HepG2 (cell line): ENCODE measurements around the gene C1QL2. TPM values are rescaled to one million over a fixed set of nuclear protein-coding genes. Genes with fewer than 3 reads are reported as not detected.

Source experiments
- AHR ChIP-seq: IDR thresholded peaks from 2 replicates; pipeline ENCODE4 v1.6.1; 2018; ENCODE audit warnings: missing genetic modification reagents, missing compliant biosample characterization
- CEBPB ChIP-seq: IDR thresholded peaks from 2 replicates; pipeline ENCODE4 v1.6.1; 2011; ENCODE audit warnings: low read depth, low read length, improper control_type of control experiment, borderline replicate concordance
- CENPBD1 ChIP-seq: sonication (generic); formaldehyde crosslinking; IDR thresholded peaks from 2 replicates; pipeline ENCODE4 v1.8.0; 2022; ENCODE audit warnings: missing genetic modification reagents, low read depth, mild to moderate bottlenecking, borderline replicate concordance
- CREB3 ChIP-seq: sonication (generic); formaldehyde crosslinking; IDR thresholded peaks from 2 replicates; pipeline ENCODE4 v1.5.0; 2020; ENCODE audit warnings: missing genetic modification reagents
- FOXP4 ChIP-seq: sonication (generic); formaldehyde crosslinking; IDR thresholded peaks from 2 replicates; pipeline ENCODE4 v1.4.0; 2020; ENCODE audit warnings: missing genetic modification reagents
- HNRNPL ChIP-seq: fragments of 200-400 bp; formaldehyde crosslinking; IDR thresholded peaks from 2 replicates; pipeline ENCODE4 v1.6.1; 2017; ENCODE audit warnings: mild to moderate bottlenecking, low read depth, low read length
- KLF13 ChIP-seq: sonication (generic); formaldehyde crosslinking; IDR thresholded peaks from 2 replicates; pipeline ENCODE4 v1.4.0; 2020; ENCODE audit warnings: mild to moderate bottlenecking, missing genetic modification reagents
- MED8 ChIP-seq: sonication (generic); formaldehyde crosslinking; IDR thresholded peaks from 2 replicates; pipeline ENCODE4 v1.8.1; 2023; ENCODE audit warnings: mild to moderate bottlenecking, missing genetic modification reagents; ENCODE audit not compliant: insufficient replicate concordance
- MTF1 ChIP-seq: sonication (generic); formaldehyde crosslinking; IDR thresholded peaks from 2 replicates; pipeline ENCODE4 v1.5.0; 2020; ENCODE audit warnings: missing genetic modification reagents
- MTF2 ChIP-seq: sonication (generic); formaldehyde crosslinking; IDR thresholded peaks from 2 replicates; pipeline ENCODE4 v1.5.0; 2020; ENCODE audit warnings: missing genetic modification reagents, borderline replicate concordance
- NR2F6 ChIP-seq, 2 experiments: IDR thresholded peaks; 2 replicates each; pipeline ENCODE4 v1.6.1; 2016; ENCODE audit warnings: antibody characterized with exemption in 1 of 2, mild to moderate bottlenecking in 1 of 2
- PHF20 ChIP-seq: sonication (generic); formaldehyde crosslinking; IDR thresholded peaks from 2 replicates; pipeline ENCODE4 v1.5.0; 2020; ENCODE audit warnings: mild to moderate bottlenecking, missing genetic modification reagents
- SMAD1 ChIP-seq: sonication (generic); formaldehyde crosslinking; IDR thresholded peaks from 2 replicates; pipeline ENCODE4 v1.4.0; 2020; ENCODE audit warnings: missing genetic modification reagents, low read depth, mild to moderate bottlenecking, borderline replicate concordance
- SMYD3 ChIP-seq: sonication (generic); formaldehyde crosslinking; IDR thresholded peaks from 2 replicates; pipeline ENCODE4 v1.8.1; 2023; ENCODE audit warnings: mild to moderate bottlenecking, missing genetic modification reagents
- THRA ChIP-seq: sonication (generic); formaldehyde crosslinking; IDR thresholded peaks from 2 replicates; pipeline ENCODE4 v1.4.0; 2020; ENCODE audit warnings: missing genetic modification reagents, borderline replicate concordance
- ZBTB21 ChIP-seq: sonication (generic); formaldehyde crosslinking; IDR thresholded peaks from 2 replicates; pipeline ENCODE4 v1.4.0; 2020; ENCODE audit warnings: missing genetic modification reagents
- ZKSCAN5 ChIP-seq: sonication (generic); formaldehyde crosslinking; IDR thresholded peaks from 2 replicates; pipeline ENCODE4 v1.5.1; 2020; ENCODE audit warnings: mild to moderate bottlenecking, missing genetic modification reagents
- ZNF10 ChIP-seq: sonication (generic); formaldehyde crosslinking; IDR thresholded peaks from 2 replicates; pipeline ENCODE4 v1.4.0; 2020; ENCODE audit warnings: mild to moderate bottlenecking, low read depth, missing genetic modification reagents, borderline replicate concordance
- ZNF251 ChIP-seq: sonication (generic); formaldehyde crosslinking; IDR thresholded peaks from 2 replicates; pipeline ENCODE4 v1.9.0; 2021; ENCODE audit warnings: mild to moderate bottlenecking, missing genetic modification reagents
- ZNF430 ChIP-seq: sonication (generic); formaldehyde crosslinking; IDR thresholded peaks from 2 replicates; pipeline ENCODE4 v1.9.0; 2021; ENCODE audit warnings: mild to moderate bottlenecking, missing genetic modification reagents
- ZNF460 ChIP-seq: sonication (generic); formaldehyde crosslinking; IDR thresholded peaks from 2 replicates; pipeline ENCODE4 v1.5.1; 2020; ENCODE audit warnings: missing genetic modification reagents, mild to moderate bottlenecking, borderline replicate concordance
- ZNF614 ChIP-seq: IDR thresholded peaks from 2 replicates; pipeline ENCODE4 v1.6.1; 2018; ENCODE audit warnings: missing biosample characterization, missing genetic modification reagents, inconsistent platforms, borderline replicate concordance
- ZNF747 ChIP-seq: sonication (generic); formaldehyde crosslinking; IDR thresholded peaks from 2 replicates; pipeline ENCODE4 v1.8.1; 2023; ENCODE audit warnings: missing genetic modification reagents, mild to moderate bottlenecking, borderline replicate concordance
- ZNF770 ChIP-seq: sonication (generic); formaldehyde crosslinking; IDR thresholded peaks from 2 replicates; pipeline ENCODE4 v1.5.0; 2020; ENCODE audit warnings: mild to moderate bottlenecking, missing genetic modification reagents
- polyA plus RNA-seq, 8 experiments: library from polyadenylated mRNA; depleted of rRNA in 3 of 8; stranded (reverse) in 7 of 8; unstranded in 1 of 8; fragments of >200 nt; fragmentation: Illumina TruSeq in 4 of 8; extraction: Trizol in 4 of 8; gene quantifications; 2 replicates each; pipeline versions ENCODE4 v1.2.1 to v1.2.3, GENCODE V29; 2011 to 2016; ENCODE audit warnings: low read depth in 4 of 8, missing spikeins in 1 of 8, mixed read lengths in 1 of 8; ENCODE audit not compliant: insufficient read depth in 1 of 8
- total RNA-seq, 5 experiments: library from RNA; depleted of rRNA; stranded (reverse); fragments of >200 nt; fragmentation: Illumina TruSeq; extraction: Trizol; gene quantifications; 2 replicates each; pipeline ENCODE4 v1.2.3, GENCODE V29; 2016; ENCODE audit warnings: low read depth in 1 of 5

C1QL2 gene
- total and polyA plus RNA-seq, 2 of the 13 experiments (the other 11 are each of a cell fraction or from before 2014, with no cell fraction given): not detected

GRCh38 chr2:119106301-119106897, 52.2 kb downstream of the C1QL2 start (continued):
- TF ChIP-seq ZNF747 (CRISPR knock-in tag) (no peak), ZNF614 (CRISPR knock-in tag) (no peak), AHR (CRISPR knock-in tag) (no peak), KLF13 (CRISPR knock-in tag) (no peak), CENPBD1 (no peak), THRA (CRISPR knock-in tag) (peak; percentile 64; the same call in 1 of the 2 replicates), NR2F6 (IDR thresholded peaks at IDR 0.05) (peak; percentile 14; the same call in 1 of the 2 replicates), NR2F6 (CRISPR knock-in tag; IDR thresholded peaks at IDR 0.05) (0 out of 2 replicates have a peak, but pooled peaks have one; percentile 16), CEBPB (no peak), ZKSCAN5 (no peak), MED8 (CRISPR knock-in tag) (no peak), ZBTB21 (CRISPR knock-in tag) (no peak), MTF1 (peak; percentile 65; the same call in 1 of the 2 replicates), ZNF770 (CRISPR knock-in tag) (no peak), CREB3 (no peak), ZNF430 (CRISPR knock-in tag) (0 out of 2 replicates have a peak, but pooled peaks have one; percentile 45), SMYD3 (CRISPR knock-in tag) (no peak), FOXP4 (CRISPR knock-in tag) (peak; percentile 17; the same call in 1 of the 2 replicates), ZNF251 (CRISPR knock-in tag) (no peak), ZNF10 (CRISPR knock-in tag) (no peak), ZNF460 (CRISPR knock-in tag) (no peak), HNRNPL (no peak), MTF2 (CRISPR knock-in tag) (no peak), SMAD1 (CRISPR knock-in tag) (no peak), PHF20 (no peak)
